ENCODE data around the gene NFIL3. TPM values are rescaled to one million over a fixed set of nuclear protein-coding genes. Genes with fewer than 3 reads are reported as not detected.

Gene NFIL3
- total RNA-seq, 1 experiment from 2014 or later, result 14.5 TPM

DNA sequence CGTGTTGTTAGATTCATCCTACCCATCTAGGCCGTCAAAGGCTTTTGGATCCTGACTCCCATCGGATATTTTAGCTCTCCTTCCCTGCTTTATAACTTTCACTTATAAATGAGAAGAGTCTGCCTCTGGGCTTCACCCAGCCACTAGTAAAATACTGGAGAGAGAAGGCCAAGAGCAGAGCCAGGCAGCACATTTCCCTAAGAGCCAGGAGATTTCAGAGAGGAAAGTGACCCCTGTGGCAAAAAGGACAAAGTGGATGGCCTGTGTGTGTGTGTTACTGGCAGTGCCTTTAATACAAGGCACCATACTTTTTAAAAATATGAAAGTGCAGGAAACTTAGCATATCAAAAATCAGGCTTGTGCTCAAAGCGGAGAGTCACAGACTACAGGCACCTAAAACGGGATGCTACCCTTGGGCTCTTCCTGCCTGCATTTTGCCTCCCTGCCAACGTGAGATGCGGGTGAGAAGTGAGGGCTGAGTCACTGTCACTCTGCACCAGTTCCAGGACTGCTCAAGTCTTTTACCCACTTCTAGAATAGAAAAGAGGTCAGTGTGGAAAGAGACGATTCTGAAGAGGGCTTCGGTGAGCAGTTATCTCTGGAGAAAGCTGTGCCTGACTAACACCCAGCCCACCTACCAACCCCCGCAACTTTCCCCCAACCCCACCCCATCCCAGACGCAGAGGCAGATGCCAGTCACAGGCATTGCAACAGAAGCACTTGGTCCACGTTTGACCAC is 15.9 kb downstream of the NFIL3 start:
- Histone ChIP-seq H3K27me3 (replicated peaks; ENCODE audit: insufficient read depth, low read depth, low read length, poor library complexity) (no peaks in the 10 kb centered on the region), H3K9me3 (ENCODE audit: low read depth, low read length, poor library complexity, severe bottlenecking) (no peaks in the 10 kb centered on the region), H3K4me3 (ENCODE audit: low read depth, low read length, poor library complexity, severe bottlenecking) (no peak overlapping the region), H3K4me1 (ENCODE audit: insufficient read depth, low read length, poor library complexity, severe bottlenecking) (no peaks in the 10 kb centered on the region), H3K36me3 (ENCODE audit: insufficient read depth, low read length, poor library complexity, severe bottlenecking) (no peaks in the 10 kb centered on the region), H3K27ac (ENCODE audit: low read depth, low read length, poor library complexity, severe bottlenecking) (no peak overlapping the region)
- intact Hi-C loops (cut with micrococcal nuclease; ENCODE audit: unreplicated experiment), result no loop called here
- DNase-seq (ENCODE audit: low spot score), result no peak
- ChIA-PET CTCF (no interaction called here), POLR2A (ENCODE audit: low non-redundant PET) (no interaction called here)
- BruUV-seq (replicated peaks), result no TSS peak
- TF ChIP-seq EZH2 (IDR thresholded peaks at IDR 0.05; ENCODE audit: borderline replicate concordance, low read depth, low read length, poor library complexity, severe bottlenecking), result no peak
- TF ChIP-seq, protein P1, sequence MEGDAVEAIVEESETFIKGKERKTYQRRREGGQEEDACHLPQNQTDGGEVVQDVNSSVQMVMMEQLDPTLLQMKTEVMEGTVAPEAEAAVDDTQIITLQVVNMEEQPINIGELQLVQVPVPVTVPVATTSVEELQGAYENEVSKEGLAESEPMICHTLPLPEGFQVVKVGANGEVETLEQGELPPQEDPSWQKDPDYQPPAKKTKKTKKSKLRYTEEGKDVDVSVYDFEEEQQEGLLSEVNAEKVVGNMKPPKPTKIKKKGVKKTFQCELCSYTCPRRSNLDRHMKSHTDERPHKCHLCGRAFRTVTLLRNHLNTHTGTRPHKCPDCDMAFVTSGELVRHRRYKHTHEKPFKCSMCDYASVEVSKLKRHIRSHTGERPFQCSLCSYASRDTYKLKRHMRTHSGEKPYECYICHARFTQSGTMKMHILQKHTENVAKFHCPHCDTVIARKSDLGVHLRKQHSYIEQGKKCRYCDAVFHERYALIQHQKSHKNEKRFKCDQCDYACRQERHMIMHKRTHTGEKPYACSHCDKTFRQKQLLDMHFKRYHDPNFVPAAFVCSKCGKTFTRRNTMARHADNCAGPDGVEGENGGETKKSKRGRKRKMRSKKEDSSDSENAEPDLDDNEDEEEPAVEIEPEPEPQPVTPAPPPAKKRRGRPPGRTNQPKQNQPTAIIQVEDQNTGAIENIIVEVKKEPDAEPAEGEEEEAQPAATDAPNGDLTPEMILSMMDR (conservative IDR thresholded peaks at IDR 0.05; ENCODE audit: low read depth, low read length), result no peak

DNA sequence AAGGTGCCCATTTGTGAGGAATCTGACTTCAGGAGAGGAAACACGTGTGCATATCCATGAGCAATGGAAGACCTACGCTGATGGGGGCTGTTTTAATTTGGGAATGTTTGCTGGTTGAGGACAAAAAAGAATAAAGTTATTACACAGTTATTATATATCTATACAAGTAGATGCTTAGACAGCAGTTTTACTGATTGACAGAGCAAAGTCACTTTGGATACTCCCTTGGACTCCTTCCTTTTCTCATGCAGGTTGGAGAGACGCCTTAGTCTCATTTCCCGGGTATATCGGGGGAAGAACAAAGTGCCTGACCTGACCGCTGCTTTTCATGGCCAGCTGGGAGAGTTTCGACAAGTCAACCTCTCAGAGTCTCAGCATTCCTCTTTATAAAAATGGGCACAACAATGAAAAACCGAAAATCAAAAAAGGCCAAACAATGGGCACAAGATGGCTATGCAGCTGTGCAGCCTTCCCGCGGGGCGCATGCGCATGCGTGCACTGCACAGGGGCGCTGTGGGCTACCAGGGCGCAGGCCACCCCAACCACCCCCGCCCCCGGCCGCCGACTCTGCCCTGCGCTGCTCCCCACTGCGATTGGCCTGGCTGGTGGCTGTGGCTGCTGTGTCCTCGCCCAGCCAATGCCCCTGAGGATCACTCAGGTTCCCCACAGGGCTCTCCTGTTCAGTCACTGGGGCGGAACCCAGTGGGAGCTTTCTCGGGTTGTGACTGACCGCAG is 18.1 kb downstream of the NFIL3 start:
- H3K36me3 ChIP-seq (ENCODE audit: insufficient read depth, low read length, poor library complexity, severe bottlenecking), result no peaks in the 10 kb centered on the region
- ChIA-PET CTCF (no interaction called here), POLR2A (ENCODE audit: low non-redundant PET) (no interaction called here)
- H3K9me3 ChIP-seq (ENCODE audit: low read depth, low read length, poor library complexity, severe bottlenecking), result no peaks in the 10 kb centered on the region
- intact Hi-C loops (cut with micrococcal nuclease; ENCODE audit: unreplicated experiment), result no loop called here
- H3K4me1 ChIP-seq (ENCODE audit: insufficient read depth, low read length, poor library complexity, severe bottlenecking), result no peaks in the 10 kb centered on the region
- no peak overlapping the region for H3K27ac ChIP-seq (ENCODE audit: low read depth, low read length, poor library complexity, severe bottlenecking)
- no peak for DNase-seq (ENCODE audit: low spot score)
- TF ChIP-seq, protein P1 (conservative IDR thresholded peaks at IDR 0.05; ENCODE audit: low read depth, low read length), result no peak
- TF ChIP-seq EZH2 (IDR thresholded peaks at IDR 0.05; ENCODE audit: borderline replicate concordance, low read depth, low read length, poor library complexity, severe bottlenecking), result no peak
- H3K4me3 ChIP-seq (ENCODE audit: low read depth, low read length, poor library complexity, severe bottlenecking), result no peak overlapping the region
- H3K27me3 ChIP-seq (replicated peaks; ENCODE audit: insufficient read depth, low read depth, low read length, poor library complexity), result no peaks in the 10 kb centered on the region
- no TSS peak for BruUV-seq (replicated peaks)

DNA sequence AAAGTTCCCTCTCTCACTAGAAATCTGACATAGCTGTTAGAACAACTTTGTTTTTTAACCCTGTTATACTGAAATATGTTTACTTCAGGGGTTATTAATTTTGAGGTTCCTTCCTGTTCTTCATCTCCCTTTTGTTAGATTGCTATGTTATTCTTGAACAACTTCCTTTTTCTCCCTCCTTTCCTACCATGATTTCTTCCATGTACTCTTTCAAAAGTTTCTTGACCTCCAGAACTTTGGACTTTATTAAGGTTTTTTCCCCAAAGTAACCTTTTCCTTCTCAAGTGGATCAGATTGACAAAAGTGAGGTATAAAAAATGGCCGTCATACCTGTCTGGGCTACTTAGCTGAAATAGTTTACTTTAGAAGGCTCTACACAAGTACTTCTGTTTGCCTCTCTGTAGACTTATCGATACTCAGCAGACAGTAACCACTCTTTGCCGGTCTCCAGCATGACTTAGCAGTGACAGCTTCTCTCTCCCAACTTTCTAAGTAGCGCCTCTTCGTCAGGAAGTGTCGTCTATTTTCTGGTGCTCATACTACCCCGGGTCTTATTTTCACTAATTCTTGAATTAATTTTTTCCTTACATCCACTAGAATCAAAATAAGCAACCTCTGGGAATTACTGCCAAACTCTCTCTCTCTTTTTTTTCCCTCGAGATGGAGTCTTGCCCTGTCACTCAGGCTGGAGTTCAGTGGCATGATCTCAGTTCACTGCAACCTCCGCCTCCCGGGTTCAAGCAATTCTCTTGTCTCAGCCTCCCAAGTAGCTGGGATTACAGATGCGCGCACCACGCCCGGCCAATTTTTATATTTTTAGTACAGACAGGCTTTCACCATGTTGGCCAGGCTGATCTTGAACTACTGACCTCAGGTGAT is 19.7 kb downstream of the NFIL3 start:
- TF ChIP-seq, protein P1 (conservative IDR thresholded peaks at IDR 0.05; ENCODE audit: low read depth, low read length), result no peak
- no peak for TF ChIP-seq EZH2 (IDR thresholded peaks at IDR 0.05; ENCODE audit: borderline replicate concordance, low read depth, low read length, poor library complexity, severe bottlenecking)
- DNase-seq (ENCODE audit: low spot score), result no peak
- BruUV-seq (replicated peaks), result no TSS peak
- intact Hi-C loops (cut with micrococcal nuclease; ENCODE audit: unreplicated experiment), result no loop called here
- ChIA-PET CTCF (interaction anchor here (0.6 kb wide), 1 partner anchor 323 kb away, joined by 5 read pairs; no protein-coding TSS in a partner anchor), POLR2A (ENCODE audit: low non-redundant PET) (no interaction called here)
- H3K27me3 ChIP-seq (replicated peaks; ENCODE audit: insufficient read depth, low read depth, low read length, poor library complexity), result no peaks in the 10 kb centered on the region
- H3K36me3 ChIP-seq (ENCODE audit: insufficient read depth, low read length, poor library complexity, severe bottlenecking), result no peaks in the 10 kb centered on the region
- no peak overlapping the region for H3K4me3 ChIP-seq (ENCODE audit: low read depth, low read length, poor library complexity, severe bottlenecking)
- no peak overlapping the region for H3K27ac ChIP-seq (ENCODE audit: low read depth, low read length, poor library complexity, severe bottlenecking)
- no peaks in the 10 kb centered on the region for H3K9me3 ChIP-seq (ENCODE audit: low read depth, low read length, poor library complexity, severe bottlenecking)
- H3K4me1 ChIP-seq (ENCODE audit: insufficient read depth, low read length, poor library complexity, severe bottlenecking), result no peaks in the 10 kb centered on the region

All from A673 (cell line).